HG03045 (cell line): ENCODE measurements around the gene TFDP1.

Experiments used
- ATAC-seq: cut with Tn5 transposase; IDR thresholded peaks from one replicate; pipeline ENCODE4 v1.9.1; 2021; ENCODE audit warnings: mild to moderate bottlenecking, moderate library complexity; ENCODE audit not compliant: unreplicated experiment

Gene TFDP1

GRCh38 chr13:113630804-113631203 is 46.3 kb downstream of the TFDP1 start:
- ATAC-seq = no peak

DNA sequence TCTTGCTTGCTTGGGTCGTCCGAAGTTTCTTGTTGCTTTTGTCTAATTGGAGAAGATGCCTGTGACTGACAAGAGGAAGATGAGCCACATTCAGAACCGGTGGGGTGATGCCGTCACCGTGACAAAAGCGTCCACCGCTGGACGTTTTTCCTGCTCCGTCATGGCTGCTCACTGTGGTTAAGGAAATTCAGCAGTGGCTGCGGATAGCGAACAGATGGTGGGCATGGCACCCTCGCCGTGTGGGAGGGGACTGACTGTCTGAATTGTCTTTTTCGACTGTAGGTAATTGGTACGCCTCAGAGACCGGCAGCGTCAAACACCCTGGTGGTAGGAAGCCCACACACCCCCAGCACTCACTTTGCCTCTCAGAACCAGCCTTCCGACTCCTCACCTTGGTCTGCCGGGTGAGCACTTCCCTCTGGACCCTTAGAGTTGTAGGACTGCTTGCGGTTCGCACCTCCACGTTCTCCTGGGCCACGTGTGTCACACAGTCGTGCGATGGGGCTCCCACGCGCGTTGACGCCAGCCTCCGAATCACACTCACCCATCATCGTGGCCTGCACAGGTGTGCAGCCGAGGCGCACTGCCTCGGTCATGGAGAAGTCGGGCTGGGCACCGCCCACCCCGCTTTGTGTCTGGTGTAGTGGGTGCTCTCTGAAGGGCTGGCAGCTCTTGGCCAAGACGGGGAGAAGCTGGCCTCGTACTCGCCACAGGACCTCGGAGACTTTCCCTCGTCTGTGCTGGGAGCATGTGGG is 47.0 kb downstream of the TFDP1 start:
- ATAC-seq = no peak

- no peak for ATAC-seq
These were observed 48.3 kb downstream of the TFDP1 start for GRCh38 chr13:113632706-113633484.

DNA sequence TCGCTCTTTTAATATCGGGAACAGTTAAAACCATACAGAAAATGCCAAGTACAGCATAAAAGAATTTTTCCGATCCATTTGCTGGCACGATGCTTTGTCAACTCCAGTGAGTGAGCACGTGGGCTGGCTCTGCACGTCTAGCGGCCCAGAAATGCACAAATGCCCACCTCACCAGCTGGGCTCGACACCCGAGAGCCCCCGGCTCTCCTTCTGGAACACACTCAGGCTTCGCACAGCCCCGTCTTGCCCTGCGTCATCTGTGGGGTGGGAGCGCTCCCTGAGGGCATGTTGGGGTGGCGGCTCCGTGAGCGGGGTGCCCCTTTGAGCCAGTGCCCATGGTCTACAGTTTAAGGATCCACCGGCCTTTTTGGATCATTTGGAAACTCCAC is 48.9 kb downstream of the TFDP1 start:
- ATAC-seq = no peak

- ATAC-seq = no peak
These were observed 49.9 kb downstream of the TFDP1 start for GRCh38 chr13:113634279-113635047.

DNA sequence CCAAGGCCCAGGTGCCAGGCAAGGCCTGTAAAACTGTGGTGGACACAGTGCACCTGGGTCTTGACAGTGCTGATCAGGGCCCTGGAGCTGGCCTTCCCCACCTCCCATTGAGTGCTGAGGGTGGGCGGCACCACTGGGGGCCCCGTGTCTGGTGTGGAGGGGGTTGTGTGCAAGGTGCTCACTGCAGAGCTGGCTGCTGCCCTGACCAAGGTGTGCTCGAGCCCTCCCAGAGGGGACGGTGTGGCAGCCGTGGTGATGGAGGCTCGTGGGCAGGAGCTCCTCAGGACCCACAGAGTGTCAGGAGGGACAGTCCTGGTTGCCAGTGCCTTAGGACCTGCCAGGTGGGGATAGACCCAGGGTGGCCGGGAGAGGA is 50.5 kb downstream of the TFDP1 start:
- ATAC-seq = no peak

DNA sequence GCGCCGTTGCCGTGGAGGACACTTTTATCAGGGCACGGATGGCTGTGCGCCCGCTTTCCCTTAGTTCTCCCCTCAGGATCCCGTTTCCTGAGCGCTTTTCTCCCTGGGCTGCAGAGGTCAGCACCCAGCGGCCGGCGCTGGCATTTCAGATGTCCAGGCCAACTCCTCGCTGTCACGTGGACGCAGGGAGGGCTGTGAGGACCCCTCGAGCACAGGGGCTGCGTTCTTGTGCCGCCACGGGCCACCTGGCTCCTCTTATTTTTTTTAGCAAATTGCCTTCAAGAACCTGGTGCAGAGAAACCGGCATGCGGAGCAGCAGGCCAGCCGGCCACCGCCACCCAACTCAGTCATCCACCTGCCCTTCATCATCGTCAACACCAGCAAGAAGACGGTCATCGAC is 51.2 kb downstream of the TFDP1 start:
- no peak for ATAC-seq

DNA sequence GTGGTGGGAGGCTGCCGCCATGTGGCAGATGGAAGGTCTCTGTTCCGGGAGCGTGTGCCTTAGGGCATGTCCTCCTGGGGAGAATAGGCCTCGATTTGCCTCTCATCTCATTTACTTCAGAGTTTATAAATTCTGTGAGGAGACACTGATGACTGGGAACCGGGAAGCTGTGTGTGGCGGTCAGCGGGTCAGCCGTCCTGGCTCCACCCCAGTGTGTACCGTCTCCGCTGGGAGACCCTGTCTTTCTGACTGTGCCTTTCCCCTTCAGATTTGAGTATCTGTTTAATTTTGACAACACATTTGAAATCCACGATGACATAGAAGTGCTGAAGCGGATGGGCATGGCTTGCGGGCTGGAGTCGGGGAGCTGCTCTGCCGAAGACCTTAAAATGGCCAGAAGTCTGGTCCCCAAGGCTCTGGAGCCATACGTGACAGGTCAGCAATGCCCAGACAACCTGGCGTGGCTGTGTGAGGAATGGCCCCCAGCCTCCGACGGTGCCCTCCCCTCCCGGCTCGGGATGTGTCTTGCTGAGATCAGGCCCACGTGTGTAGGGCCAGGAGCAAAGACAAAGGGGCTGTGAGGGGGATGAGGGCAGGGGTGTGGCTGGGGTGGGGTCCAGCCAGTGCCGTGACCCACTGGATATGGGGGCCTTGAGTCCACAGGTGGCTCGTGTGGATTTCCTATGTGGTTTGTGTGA is 51.9 kb downstream of the TFDP1 start:
- no peak for ATAC-seq

- no peak for ATAC-seq
These were observed 53.0 kb downstream of the TFDP1 start for GRCh38 chr13:113637262-113638160.

- no peak for ATAC-seq
These were observed 53.7 kb downstream of the TFDP1 start for GRCh38 chr13:113638173-113638746.

GRCh38 chr13:113638806-113639205 is 54.3 kb downstream of the TFDP1 start:
- ATAC-seq = no peak

GRCh38 chr13:113639616-113640262 is 55.2 kb downstream of the TFDP1 start:
- ATAC-seq = no peak

GRCh38 chr13:113641426-113641825 is 56.9 kb downstream of the TFDP1 start:
- no peak for ATAC-seq

DNA sequence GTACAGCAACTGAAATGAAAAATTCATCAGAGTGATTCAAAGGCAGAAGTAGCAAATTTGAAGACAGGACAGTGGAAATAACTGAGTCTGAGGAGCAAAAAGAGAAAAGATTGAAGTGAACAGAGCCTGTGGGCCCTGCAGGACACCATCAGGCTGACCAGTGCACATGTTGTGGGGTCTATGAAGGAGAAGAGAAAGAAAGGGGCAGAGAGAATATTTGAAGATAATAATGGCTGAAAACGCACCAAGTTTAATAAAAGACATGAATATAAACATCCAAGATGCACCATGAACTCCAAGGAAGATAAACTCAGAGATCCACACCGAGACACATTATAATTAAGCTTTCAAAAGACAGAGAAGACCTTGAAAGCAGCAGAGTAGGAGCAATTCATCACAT is 58.0 kb downstream of the TFDP1 start:
- no peak for ATAC-seq

GRCh38 chr13:113643593-113643992 is 59.0 kb downstream of the TFDP1 start:
- ATAC-seq = no peak

DNA sequence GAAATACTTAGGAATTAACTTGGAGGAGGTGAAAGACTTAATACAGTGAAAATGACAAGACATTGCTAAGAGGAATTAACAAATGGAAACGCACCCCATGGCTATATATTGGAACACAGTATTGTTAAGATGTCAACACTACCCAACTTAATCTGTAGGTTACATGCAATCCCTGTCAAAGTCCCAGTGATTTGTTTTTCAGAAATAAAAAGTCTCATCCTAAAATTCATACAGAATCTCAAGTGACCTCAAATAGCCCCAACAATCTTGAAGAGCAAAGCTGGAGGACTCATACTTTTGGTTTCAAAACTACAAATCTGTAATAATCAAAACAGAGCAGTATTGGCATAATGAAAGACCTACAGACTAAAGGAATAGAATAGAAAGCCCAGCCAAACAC is 60.2 kb downstream of the TFDP1 start:
- no peak for ATAC-seq

DNA sequence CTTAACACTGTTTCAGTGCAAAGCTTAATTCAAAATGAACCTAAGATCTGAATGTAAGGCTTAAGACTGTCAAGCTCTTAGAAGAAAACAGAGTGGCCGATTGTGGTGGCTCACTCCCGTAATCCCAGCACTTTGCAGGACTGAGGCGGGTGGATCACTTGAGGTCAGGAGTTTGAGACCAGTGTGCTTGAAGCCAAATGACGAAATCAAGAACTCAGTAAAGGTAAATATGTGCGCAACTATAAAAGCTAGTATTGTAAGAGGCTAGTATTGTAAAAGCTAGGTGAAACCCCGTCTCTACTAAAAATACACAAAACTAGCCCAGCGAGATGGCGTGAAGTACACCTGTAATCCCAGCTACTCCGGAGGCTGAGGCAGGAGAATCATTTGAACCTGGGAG is 60.8 kb downstream of the TFDP1 start:
- no peak for ATAC-seq

- no peak for ATAC-seq
These were observed 61.8 kb downstream of the TFDP1 start for GRCh38 chr13:113646376-113646775.

DNA sequence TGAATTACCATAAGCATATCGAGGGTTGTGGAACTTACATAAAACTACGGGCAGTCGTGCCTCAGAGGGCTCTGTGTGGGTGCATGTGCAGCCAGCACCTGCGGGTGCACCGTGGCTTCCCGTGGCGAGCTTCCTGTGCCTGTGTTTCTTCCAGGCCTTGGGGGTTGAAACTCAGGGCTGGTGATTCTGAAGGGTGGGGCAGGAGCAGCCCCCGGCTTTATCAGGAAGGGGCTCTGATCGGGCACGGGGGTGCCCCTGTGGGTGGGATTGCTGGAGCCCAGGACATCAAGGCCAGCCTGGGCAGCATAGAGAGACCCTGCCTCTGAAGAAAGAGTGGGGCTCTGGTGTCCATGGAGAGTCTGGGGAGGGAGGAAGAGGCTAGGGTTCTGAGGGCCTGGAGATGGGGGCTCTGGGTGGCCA is 62.4 kb downstream of the TFDP1 start:
- ATAC-seq = no peak
